KOPT-K1 (cell line): Measurements from ENCODE around the gene RAB25.
"Not testable (repeated sequence)": the region's sequence is repeated elsewhere in the genome, so short reads cannot be mapped to it uniquely, and the experiment has no call there.

ENCODE experiments used
- H3K27ac ChIP-seq: fragments of 200-600 bp; sonication (generic); 2 replicates; pipeline ENCODE4 v1.5.1; 2016; ENCODE audit warnings: antibody characterized with exemption, mild to moderate bottlenecking, low read depth, low read length; ENCODE audit not compliant: poor library complexity, severe bottlenecking
- H3K36me3 ChIP-seq: fragments of 200-600 bp; sonication (generic); 2 replicates; pipeline ENCODE4 v1.5.1; 2017; ENCODE audit warnings: antibody characterized with exemption, mild to moderate bottlenecking, low read length, moderate library complexity; ENCODE audit not compliant: insufficient read depth
- H3K9me3 ChIP-seq: fragments of 200-600 bp; sonication (generic); 2 replicates; pipeline ENCODE4 v1.5.1; 2017; ENCODE audit warnings: antibody characterized with exemption, low read length, mild to moderate bottlenecking; ENCODE audit not compliant: insufficient read depth, poor library complexity, severe bottlenecking

RAB25 gene

GRCh38 chr1:156069490-156070455 lies 8.8 kb downstream of the RAB25 start:
- H3K27ac ChIP-seq = no peak overlapping the region
- no peaks in the 10 kb centered on the region for H3K36me3 ChIP-seq
- H3K9me3 ChIP-seq = no peaks in the 10 kb centered on the region

DNA sequence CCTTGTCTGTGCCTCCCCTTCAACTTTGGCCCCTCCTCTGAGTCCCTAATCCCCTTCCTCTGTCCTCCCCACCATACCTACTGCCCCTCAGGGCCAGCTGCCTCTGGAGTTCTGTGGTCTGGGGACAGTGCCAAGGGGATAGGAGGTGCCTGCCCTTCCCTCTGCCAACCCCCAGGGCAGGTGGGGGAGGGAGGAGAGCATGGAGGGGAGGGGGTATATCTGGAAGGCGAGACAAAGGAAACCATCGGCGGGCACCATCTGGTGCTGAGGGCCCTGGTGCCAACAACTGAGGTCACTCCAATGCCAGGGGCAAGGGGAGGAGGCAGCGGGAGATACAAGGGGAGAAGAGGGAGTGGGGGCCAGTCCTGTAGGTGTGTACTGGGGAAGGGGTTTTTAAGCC lies 9.6 kb downstream of the RAB25 start:
- Histone ChIP-seq H3K27ac (no peak overlapping the region), H3K36me3 (no peaks in the 10 kb centered on the region), H3K9me3 (no peaks in the 10 kb centered on the region)

- H3K9me3 ChIP-seq, H3K27ac ChIP-seq, H3K36me3 ChIP-seq: not testable (repeated sequence)
Measured at GRCh38 chr1:156071332-156071816, 10.4 kb downstream of the RAB25 start.

GRCh38 chr1:156072251-156072650 lies 11.3 kb downstream of the RAB25 start:
- Histone ChIP-seq H3K9me3 (no peaks in the 10 kb centered on the region), H3K36me3 (peaks cover 6% of the 10 kb centered on the region; the same call in 1 of the 2 replicates), H3K27ac (no peak overlapping the region)

GRCh38 chr1:156073110-156073687 lies 12.2 kb downstream of the RAB25 start:
- no peaks in the 10 kb centered on the region for H3K9me3 ChIP-seq
- no peak overlapping the region for H3K27ac ChIP-seq
- peaks cover 6% of the 10 kb centered on the region; the same call in 1 of the 2 replicates for H3K36me3 ChIP-seq

DNA sequence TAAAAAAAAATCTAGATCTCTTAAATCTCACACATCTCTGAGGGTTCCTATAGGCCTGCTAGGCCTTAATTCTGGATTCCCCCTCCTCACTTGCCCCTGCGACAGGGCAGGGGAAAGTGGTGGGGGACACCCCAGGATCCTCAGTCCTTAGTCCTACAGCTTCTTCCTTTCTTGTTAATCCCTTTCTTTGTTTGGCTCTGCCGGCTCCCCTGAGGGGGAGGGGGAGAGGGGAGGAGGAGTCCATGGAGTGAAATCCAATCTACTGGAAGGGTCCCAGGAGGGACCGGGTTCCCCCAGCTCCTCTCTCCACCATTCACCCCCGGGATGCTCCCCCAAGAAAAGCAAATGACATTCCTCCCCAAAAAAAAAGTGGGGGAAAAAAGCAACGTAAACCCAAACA lies 12.8 kb downstream of the RAB25 start:
- H3K9me3 ChIP-seq = no peaks in the 10 kb centered on the region
- peaks cover 6% of the 10 kb centered on the region; the same call in 1 of the 2 replicates for H3K36me3 ChIP-seq
- no peak overlapping the region for H3K27ac ChIP-seq

GRCh38 chr1:156074661-156075060 lies 13.7 kb downstream of the RAB25 start:
- peaks cover 6% of the 10 kb centered on the region; the same call in 1 of the 2 replicates for H3K36me3 ChIP-seq
- H3K27ac ChIP-seq = no peak overlapping the region
- no peaks in the 10 kb centered on the region for H3K9me3 ChIP-seq

- Histone ChIP-seq H3K9me3 (no peaks in the 10 kb centered on the region), H3K27ac (no peak overlapping the region), H3K36me3 (peaks cover 6% of the 10 kb centered on the region; the same call in 1 of the 2 replicates)
Measured at GRCh38 chr1:156075162-156075561, 14.2 kb downstream of the RAB25 start.

GRCh38 chr1:156075775-156076204 lies 14.8 kb downstream of the RAB25 start:
- H3K36me3 ChIP-seq = peaks cover 6% of the 10 kb centered on the region; the same call in 1 of the 2 replicates
- H3K27ac ChIP-seq = no peak overlapping the region
- no peaks in the 10 kb centered on the region for H3K9me3 ChIP-seq

DNA sequence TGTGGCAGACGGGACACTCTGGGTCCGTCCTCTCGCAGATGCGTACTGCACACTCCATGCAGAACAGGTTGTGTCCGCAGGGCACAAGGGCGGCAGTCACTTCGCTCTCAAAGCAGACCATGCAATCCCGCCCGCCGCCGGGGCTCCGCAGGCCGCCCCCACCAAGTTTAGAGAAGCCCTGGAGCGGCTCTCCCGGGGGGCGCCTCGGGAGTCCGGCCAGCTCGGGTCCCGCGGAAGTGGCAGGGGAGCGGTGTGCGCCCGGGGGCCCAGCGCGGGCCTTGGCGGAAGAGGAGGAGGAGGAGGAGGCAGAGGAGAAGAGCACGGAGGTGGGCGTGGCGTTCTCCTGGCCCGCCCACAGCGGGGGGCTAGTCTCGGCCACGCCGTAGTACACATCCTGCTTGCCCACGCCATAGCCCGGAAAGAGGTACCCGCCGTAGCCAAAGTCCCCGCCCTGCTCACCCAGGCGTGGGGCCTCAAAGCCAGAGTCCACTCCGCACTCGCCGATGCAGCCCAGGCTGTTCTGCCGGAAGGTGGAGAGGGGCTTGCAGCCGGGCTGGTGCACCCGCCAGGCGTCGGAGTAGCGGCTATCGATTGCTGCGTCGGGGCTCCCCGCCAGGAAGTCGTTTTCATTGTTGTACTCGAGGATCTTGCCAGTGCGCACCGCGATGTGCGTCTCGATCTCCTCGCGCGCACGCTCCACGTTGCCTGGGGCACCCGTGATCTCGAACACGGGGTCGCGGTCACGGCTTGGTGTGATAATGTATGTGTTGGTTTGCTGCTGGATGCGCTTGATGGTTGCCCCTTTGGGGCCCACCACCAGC lies 15.9 kb downstream of the RAB25 start:
- H3K27ac ChIP-seq = no peak overlapping the region
- H3K9me3 ChIP-seq = no peaks in the 10 kb centered on the region
- peaks cover 6% of the 10 kb centered on the region; the same call in 1 of the 2 replicates for H3K36me3 ChIP-seq

DNA sequence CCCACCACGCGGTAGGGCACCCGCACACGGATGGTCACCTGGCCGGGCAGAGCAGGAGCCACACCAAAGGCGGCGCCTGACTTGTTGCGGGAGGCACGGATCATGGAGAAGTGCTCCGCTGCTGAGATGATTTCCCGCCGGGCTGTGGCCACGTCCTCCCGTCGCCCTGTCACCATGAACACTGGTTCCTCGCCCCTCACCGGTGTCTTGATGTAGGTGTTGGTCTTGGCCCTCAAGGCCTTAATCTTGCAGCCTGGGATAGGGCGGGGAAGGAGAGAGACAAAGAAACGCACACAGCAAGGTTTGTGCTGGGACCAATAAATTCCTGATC lies 16.4 kb downstream of the RAB25 start:
- Histone ChIP-seq H3K9me3 (no peaks in the 10 kb centered on the region), H3K36me3 (peaks cover 6% of the 10 kb centered on the region; the same call in 1 of the 2 replicates), H3K27ac (no peak overlapping the region)

DNA sequence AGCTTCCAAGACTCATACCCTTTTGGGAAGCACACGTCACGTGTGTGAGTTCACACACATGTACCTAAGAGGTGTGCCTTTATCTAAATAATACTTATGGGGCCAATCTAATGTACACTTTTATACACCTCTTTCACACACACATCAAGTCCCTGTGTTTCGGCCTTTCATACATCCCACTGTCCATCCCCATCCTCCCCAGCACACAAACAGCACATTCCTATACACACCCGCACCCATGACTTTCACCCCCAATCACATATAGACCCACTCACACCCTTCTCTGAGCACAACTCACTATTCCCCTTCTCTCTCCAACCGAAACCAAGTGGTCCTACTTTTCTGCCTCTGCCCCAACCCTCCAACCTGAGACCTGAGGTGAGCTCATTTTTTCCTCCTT lies 17.8 kb downstream of the RAB25 start:
- Histone ChIP-seq H3K27ac (no peak overlapping the region), H3K36me3 (peaks cover 6% of the 10 kb centered on the region; the same call in 1 of the 2 replicates), H3K9me3 (no peaks in the 10 kb centered on the region)

DNA sequence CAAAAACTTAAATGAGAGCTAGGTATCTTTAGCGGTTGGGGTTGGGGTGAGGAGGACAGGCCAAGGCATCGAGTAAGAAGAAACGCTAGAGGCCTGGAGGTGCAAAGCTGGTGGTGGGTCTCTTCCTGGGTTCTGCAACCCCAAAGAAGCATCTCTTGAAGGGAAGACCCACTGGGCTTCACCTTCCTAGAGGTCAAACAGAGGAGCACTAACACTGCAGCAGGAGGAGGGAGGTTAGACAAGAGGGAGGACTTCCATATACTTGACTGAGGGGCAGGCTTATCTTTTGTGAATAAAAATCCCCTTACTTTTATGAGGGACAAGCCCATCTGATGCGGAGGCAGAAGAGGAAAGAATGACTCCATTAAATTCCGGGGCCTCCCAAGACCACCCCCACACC lies 18.8 kb downstream of the RAB25 start:
- peaks cover 6% of the 10 kb centered on the region; the same call in 1 of the 2 replicates for H3K36me3 ChIP-seq
- H3K27ac ChIP-seq = no peak overlapping the region
- no peaks in the 10 kb centered on the region for H3K9me3 ChIP-seq

- Histone ChIP-seq H3K27ac (no peak overlapping the region), H3K36me3 (peaks cover 6% of the 10 kb centered on the region; the same call in 1 of the 2 replicates)
Measured at GRCh38 chr1:156080241-156080862, 19.4 kb downstream of the RAB25 start.

More at GRCh38 chr1:156080241-156080862, 19.4 kb downstream of the RAB25 start:
- H3K9me3 ChIP-seq = no peaks in the 10 kb centered on the region
